Uterus (tissue), 4 donors: Measurements from ENCODE around the gene YES1. TPM values are rescaled to one million over a fixed set of nuclear protein-coding genes. Genes with fewer than 3 reads are reported as not detected.
"Not testable (repeated sequence)": the region's sequence is repeated elsewhere in the genome, so short reads cannot be mapped to it uniquely, and the experiment has no call there.

Source experiments
- DNase-seq, 2 donors: peaks; one replicate each; pipeline ENCODE4 v3.0.0-alpha.2; 2019 to 2020
- H3K27ac ChIP-seq, 2 donors: fragments of 200-600 bp; sonication (generic); 1 replicate in 1 of 2; 2 replicates in 1 of 2; pipeline ENCODE4 v1.5.1; 2016 to 2018
- H3K27me3 ChIP-seq, 2 donors: fragments of 200-600 bp; sonication (generic); one replicate each; pipeline ENCODE4 v1.5.1; 2018 to 2019; ENCODE audit warnings: control low read depth in 1 of 2
- H3K36me3 ChIP-seq, 2 donors: fragments of 200-600 bp; sonication (generic); one replicate each; pipeline ENCODE4 v1.5.1; 2019; ENCODE audit warnings: control low read depth in 1 of 2
- H3K4me1 ChIP-seq, 2 donors: fragments of 200-600 bp; sonication (generic); one replicate each; pipeline ENCODE4 v1.5.1; 2018 to 2019; ENCODE audit warnings: control low read depth in 1 of 2
- H3K4me3 ChIP-seq, 2 donors: fragments of 200-600 bp; sonication (generic); 1 replicate in 1 of 2; 2 replicates in 1 of 2; pipeline ENCODE4 v1.5.1; 2018 to 2019; ENCODE audit warnings: mild to moderate bottlenecking in 1 of 2
- H3K9me3 ChIP-seq, 2 donors: fragments of 200-600 bp; sonication (generic); one replicate each; pipeline ENCODE4 v1.5.1; 2019; ENCODE audit warnings: control low read depth in 1 of 2
- POLR2A ChIP-seq, 2 donors: fragments of 450-650 bp; IDR thresholded peaks; one replicate each; pipeline ENCODE4 v1.6.1; 2016; ENCODE audit warnings: antibody characterized with exemption in 2 of 2, mild to moderate bottlenecking in 1 of 2, moderate library complexity in 1 of 2
- intact Hi-C: fragments of 100-400 bp; cut with DNase I; formaldehyde crosslinking; loops from one replicate; pipeline ENCODE4 v1.15.1; 2023; ENCODE audit warnings: low total_unique reads
- total RNA-seq, 4 donors: library from RNA; depleted of rRNA in 3 of 4; stranded (reverse); fragments of >200 nt in 3 of 4; gene quantifications; one replicate each; pipeline versions ENCODE4 v1.1.0 to v1.2.4, GENCODE V29; 2014 to 2023
- TF ChIP-seq, protein P1 (sequence below), 4 experiments: fragments of 200-600 bp in 2 of 4; fragments of 450-650 bp in 2 of 4; sonication (generic) in 2 of 4; IDR thresholded peaks; one replicate each; pipeline ENCODE4 v1.5.1; 2016 to 2019; ENCODE audit warnings: antibody characterized with exemption in 4 of 4, mild to moderate bottlenecking in 2 of 4, moderate library complexity in 1 of 4
- donor health status: DM: yes; HTN: yes; CAD: no.

Gene YES1
- total RNA-seq, 4 donors from 2014 or later, result 21.0 to 158 (median 37.0) TPM

DNA sequence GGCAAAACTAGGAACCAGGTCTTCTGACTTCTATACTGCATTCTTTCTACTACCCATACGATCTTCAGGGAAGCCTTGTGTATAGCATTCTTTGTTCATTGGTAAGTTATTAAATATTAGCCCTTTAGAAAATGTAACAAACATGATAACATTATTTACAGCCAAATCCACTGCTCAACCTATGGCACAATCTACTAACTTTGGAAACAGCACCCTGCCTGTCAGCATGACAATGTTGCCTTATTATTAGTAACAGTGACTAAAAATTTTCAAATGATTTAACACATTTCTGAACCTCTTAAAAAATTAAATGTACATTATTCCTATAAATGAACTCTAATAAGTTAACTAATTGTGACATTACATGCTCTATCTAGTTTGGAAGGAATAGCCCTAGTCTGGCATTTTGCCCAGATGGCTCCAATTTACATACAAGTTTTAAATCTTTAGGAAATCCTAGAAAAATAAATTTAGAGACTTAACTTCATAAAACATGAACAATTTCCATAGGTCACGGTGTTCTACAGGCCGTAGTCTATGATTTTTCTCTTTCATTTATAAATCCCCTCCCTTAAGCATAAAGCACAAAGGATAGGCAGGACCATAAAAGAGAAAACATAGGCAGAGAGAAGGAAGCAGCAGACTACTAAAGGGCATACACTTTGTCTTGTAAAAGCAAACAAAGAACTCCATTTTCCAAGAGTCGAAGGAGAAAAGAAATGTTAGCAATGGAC, 33.7 kb downstream of the YES1 start:
- DNase-seq, result no peak
- H3K27ac ChIP-seq, result no peak overlapping the region
- TF ChIP-seq POLR2A (IDR thresholded peaks at IDR 0.05), result no peak
- TF ChIP-seq, protein P1, sequence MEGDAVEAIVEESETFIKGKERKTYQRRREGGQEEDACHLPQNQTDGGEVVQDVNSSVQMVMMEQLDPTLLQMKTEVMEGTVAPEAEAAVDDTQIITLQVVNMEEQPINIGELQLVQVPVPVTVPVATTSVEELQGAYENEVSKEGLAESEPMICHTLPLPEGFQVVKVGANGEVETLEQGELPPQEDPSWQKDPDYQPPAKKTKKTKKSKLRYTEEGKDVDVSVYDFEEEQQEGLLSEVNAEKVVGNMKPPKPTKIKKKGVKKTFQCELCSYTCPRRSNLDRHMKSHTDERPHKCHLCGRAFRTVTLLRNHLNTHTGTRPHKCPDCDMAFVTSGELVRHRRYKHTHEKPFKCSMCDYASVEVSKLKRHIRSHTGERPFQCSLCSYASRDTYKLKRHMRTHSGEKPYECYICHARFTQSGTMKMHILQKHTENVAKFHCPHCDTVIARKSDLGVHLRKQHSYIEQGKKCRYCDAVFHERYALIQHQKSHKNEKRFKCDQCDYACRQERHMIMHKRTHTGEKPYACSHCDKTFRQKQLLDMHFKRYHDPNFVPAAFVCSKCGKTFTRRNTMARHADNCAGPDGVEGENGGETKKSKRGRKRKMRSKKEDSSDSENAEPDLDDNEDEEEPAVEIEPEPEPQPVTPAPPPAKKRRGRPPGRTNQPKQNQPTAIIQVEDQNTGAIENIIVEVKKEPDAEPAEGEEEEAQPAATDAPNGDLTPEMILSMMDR (IDR thresholded peaks at IDR 0.05), result no peak
- peaks cover 0 to 3% of the 10 kb centered on the region in 2 donors for H3K4me1 ChIP-seq
- no peaks in the 10 kb centered on the region for H3K36me3 ChIP-seq
- no peaks in the 10 kb centered on the region for H3K9me3 ChIP-seq
- intact Hi-C loops, result no loop called here
- no peak overlapping the region for H3K4me3 ChIP-seq
- H3K27me3 ChIP-seq, result no peaks in the 10 kb centered on the region

DNA sequence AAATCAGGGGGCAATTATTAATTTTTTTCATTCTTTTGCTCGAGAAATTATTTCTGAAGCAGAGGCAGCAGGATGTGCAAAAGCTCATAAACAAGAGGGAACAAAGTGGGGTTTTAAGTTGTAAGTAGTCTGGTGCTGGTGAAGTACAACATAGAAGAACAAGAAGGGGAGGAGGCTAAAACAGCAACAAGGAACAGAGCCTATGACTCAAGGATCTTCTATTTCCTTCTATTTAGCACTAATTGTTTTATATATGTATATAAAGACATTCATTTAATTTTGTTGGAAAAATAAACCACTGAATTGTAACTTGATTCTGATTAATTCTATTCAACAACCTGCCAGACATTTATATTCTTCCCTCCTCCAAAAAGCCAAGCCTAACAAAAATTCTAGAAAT, 35.0 kb downstream of the YES1 start:
- DNase-seq, result no peak
- H3K27me3 ChIP-seq, result no peaks in the 10 kb centered on the region
- TF ChIP-seq, protein P1 (IDR thresholded peaks at IDR 0.05), result no peak
- TF ChIP-seq POLR2A (IDR thresholded peaks at IDR 0.05), result no peak
- peak overlapping the region in 1 of 2 donors; percentile 29 for H3K27ac ChIP-seq
- intact Hi-C loops, result no loop called here
- H3K36me3 ChIP-seq, result no peaks in the 10 kb centered on the region
- no peaks in the 10 kb centered on the region for H3K9me3 ChIP-seq
- no peak overlapping the region for H3K4me3 ChIP-seq
- peaks cover 0 to 3% of the 10 kb centered on the region in 2 donors for H3K4me1 ChIP-seq

DNA sequence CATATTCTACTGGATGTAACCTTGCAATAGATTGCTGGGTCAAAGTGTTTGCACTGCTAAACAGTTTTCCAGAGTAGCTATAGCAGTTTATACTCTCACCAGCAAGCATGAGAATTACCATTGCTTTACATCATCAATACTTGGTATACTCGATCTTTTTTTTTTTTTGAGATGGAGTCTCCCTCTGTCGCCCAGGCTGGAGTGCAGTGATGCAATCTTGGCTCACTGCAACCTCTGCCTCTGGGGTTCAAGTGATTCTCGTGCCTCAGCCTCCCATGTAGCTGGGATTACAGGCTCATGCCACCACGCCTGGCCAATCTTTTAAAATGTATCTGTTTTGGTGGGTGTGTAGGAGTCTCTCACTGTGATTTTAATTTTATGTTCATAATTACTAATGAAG, 36.0 kb downstream of the YES1 start:
- H3K9me3 ChIP-seq, intact Hi-C loops, H3K4me3 ChIP-seq, DNase-seq, H3K36me3 ChIP-seq, H3K4me1 ChIP-seq, H3K27me3 ChIP-seq, H3K27ac ChIP-seq: not testable (repeated sequence)

DNA sequence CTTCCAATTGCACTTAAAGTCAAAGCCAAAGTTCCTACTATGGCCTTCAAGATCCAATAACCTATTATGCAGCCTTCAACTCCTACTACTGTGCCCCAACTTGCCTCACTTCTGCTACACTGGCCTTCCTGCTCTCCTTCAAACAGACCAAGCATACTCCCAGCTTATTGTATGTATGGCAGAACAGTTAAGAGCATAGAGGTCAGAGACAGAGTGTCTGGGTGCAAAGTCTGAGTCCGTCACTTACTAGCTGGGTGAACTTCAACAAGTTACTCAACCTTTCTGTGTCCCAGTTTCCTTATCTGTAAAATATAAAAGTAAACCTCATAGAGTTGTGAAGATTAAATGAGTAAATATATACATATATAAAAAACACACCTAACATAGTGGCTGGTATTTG, 37.2 kb downstream of the YES1 start:
- H3K27ac ChIP-seq, result no peak overlapping the region
- no peak overlapping the region for H3K4me3 ChIP-seq
- intact Hi-C loops, result no loop called here
- DNase-seq, result no peak
- H3K36me3 ChIP-seq, result no peaks in the 10 kb centered on the region
- H3K27me3 ChIP-seq, result no peaks in the 10 kb centered on the region
- H3K4me1 ChIP-seq, result peaks cover 0 to 3% of the 10 kb centered on the region in 2 donors
- TF ChIP-seq, protein P1 (IDR thresholded peaks at IDR 0.05), result no peak
- no peak for TF ChIP-seq POLR2A (IDR thresholded peaks at IDR 0.05)
- H3K9me3 ChIP-seq, result no peaks in the 10 kb centered on the region

DNA sequence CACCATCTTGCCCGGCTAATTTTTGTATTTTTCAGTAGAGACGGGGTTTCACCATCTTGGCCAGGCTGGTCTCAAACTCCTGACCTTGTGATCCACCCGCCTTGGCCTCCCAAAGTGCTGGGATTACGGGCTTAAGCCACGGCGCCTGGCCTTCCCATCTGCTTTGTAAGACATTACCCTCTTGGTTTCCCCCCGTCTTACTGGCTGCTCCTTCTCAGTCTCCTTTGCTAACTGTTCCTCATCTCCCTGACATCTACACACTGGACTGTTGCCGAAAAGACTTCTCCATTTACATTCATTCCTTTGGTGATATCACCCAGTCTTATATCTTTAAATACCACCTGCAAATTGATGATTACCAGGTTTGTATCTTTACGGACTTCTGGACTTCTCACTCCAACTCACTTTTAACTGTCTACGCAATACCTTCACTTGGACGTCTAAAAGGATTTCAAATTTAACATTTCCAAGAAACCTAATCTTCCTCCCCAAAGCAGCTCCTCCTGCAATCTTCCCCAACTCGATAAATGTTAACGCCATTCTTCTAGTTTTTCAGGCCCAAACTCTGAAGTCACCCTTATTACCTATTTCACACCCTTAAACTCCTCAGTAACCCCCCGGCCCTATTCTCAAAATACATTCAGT, 37.9 kb downstream of the YES1 start:
- Histone ChIP-seq H3K4me3 (no peak overlapping the region), H3K9me3 (no peaks in the 10 kb centered on the region), H3K27ac (no peak overlapping the region), H3K36me3 (no peaks in the 10 kb centered on the region), H3K27me3 (no peaks in the 10 kb centered on the region), H3K4me1 (peaks cover 0 to 3% of the 10 kb centered on the region in 2 donors)
- intact Hi-C loops, result no loop called here
- DNase-seq, result no peak
- TF ChIP-seq POLR2A (IDR thresholded peaks at IDR 0.05), result no peak

DNA sequence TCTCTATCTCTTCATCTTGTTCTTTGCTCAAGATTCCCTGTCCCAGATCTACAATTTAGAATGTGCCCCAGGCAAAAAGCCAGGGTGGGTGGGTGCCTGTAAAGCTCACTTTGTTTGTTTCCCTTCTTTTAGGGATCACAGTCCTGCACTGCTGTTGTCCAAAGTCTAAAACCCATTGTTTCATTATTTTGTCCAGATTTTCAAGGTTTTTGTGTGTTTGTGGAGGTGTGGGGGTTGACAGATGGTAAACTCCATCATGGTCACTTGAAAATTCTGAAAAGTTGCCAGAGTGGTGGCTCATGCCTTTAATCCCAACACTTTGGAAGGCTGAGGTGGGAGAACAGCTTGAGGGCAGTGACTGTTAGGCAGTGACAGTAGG, 41.5 kb downstream of the YES1 start:
- no peak for DNase-seq
- H3K27ac ChIP-seq, result no peak overlapping the region
- no peaks in the 10 kb centered on the region for H3K36me3 ChIP-seq
- intact Hi-C loops, result no loop called here
- no peak for TF ChIP-seq POLR2A (IDR thresholded peaks at IDR 0.05)
- TF ChIP-seq, protein P1 (IDR thresholded peaks at IDR 0.05), result no peak
- H3K9me3 ChIP-seq, result no peaks in the 10 kb centered on the region
- no peak overlapping the region for H3K4me3 ChIP-seq
- H3K4me1 ChIP-seq, result no peaks in the 10 kb centered on the region
- no peaks in the 10 kb centered on the region for H3K27me3 ChIP-seq
